NOMO-1 (cell line): ENCODE measurements around the gene CLDN20.
"Not testable (repeated sequence)": the region's sequence is repeated elsewhere in the genome, so short reads cannot be mapped to it uniquely, and the experiment has no call there.

Experiments
- DNase-seq, 2 experiments: peaks; one replicate each; lab custom pipeline; 2025; ENCODE audit not compliant: unreplicated experiment in 2 of 2; lab: John Stamatoyannopoulos, UW

Gene CLDN20

DNA sequence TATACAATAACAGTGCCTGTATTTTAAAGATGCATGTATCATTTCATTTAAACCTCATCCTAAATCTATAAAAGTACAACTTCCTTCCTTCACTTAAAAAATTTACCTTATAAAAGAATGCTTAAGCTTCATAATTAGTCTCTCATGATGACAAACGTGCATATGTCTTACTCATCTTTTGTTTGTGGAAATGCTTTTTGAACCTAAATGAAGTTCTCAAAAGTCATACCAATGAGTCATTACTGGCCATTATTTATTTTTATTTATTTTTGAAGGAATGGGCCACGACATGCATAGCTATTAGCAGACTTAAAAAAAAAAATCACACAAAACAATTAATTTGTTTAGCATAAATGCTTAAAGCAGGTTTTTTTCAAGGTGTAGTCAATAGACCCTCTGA, 46.8 kb downstream of the CLDN20 start:
- DNase-seq: no peak

- DNase-seq: no peak
These were observed 47.3 kb downstream of the CLDN20 start for GRCh38 chr6:155311086-155311485.

DNA sequence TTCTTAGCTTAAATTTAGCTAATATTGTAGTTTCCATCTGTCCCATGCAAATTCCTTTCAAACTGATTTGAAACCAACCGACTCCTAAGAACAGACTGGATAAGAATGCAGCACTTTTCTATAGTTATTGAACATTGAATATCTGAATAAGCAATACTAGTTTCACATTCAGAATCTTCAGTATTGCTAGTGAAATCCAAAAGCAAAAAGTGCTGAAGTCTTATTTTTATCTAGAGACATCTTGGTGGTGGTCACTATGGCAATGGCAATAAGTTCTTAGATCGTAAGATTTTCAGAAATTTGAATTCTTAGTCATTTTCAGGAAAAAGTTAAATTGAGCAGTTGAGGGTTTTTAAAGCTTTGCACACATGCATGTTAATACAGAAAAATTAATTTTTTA, 47.8 kb downstream of the CLDN20 start:
- no peak for DNase-seq

DNA sequence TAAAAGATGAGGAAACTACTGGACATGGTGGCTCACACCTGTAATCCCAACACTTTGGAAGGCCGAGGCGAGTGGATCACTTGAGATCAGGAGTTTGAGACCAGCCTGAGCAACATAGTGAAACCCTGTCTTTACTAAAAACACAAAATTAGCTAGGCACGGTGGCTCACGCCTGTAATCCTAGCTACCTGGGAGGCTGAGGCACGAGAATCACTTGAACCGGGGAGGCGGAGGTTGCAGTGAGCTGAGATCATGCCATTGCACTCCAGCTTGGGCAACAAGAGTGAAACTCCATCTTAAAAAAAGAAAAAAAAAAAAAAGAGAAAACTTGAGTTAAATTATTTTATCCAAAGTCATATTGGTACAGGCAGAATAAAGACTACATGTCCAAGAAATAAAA, 49.1 kb downstream of the CLDN20 start:
- DNase-seq: not testable (repeated sequence)

DNA sequence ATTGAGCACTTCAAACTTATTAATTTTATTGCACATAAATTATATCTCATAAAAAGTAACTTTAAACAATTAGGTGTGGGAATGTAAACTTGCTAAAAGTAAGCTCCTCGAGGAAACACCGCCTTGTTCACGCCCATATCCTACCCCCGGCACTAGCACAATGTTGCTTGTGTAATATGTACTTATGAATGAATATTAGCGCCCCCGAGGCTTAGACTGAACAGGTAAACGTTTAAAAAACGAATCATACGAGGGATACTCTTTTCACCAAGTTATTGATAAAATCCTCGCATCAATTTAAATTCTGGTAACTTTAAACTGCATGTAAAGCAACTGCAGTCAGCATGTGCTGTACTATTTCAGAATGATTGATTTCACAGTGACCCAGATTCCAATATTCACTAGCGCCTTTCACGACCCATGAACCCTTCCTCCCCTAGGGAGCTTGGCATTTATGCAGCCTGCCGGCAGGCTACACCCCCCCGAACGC, 49.8 kb downstream of the CLDN20 start:
- DNase-seq: peak; percentile 18 to 22

- peak; percentile 96 to 98 for DNase-seq
These were observed 50.4 kb downstream of the CLDN20 start, which contains the start of gene TFB1M for GRCh38 chr6:155314092-155314772. TSS of gene TFB1M (minus strand) at chr6:155314484. CDS start at chr6:155314428, 56 bp downstream.

DNA sequence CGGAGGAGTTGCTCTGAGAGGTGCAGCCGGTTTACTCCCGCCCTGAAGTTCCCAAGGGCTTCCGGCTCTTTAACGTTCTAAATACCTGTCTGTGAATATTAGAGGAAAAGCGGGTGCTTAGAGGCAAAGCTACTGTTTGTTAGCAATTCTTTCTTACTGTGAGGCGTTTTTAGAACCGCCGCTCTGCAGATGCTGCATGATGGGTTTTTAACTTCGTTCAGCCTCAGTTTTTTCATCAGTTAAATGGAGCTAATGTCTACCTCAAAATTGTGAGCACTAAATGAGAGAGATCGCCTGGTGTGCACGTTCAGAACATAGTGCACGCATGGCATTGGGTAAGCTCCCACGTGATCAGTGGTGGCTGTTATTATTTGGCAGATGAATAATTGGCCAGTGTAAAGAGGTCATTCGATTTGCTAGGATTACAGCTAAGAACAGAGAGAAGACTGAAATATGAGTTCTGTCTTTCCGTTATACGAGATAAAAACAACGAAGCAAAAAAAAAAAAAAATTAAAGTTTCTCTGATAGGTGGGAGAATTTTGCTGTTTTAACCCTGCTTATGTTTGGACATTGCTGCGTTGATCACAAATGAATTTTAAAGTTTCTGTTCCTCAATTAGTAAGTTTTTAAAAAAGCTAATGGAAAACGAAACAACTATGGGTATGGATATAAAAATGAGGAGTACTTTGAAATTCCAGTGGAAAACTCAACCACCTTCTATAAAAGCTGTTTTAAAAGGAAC, 51.1 kb downstream of the CLDN20 start:
- DNase-seq: peak; percentile 89 to 90

DNA sequence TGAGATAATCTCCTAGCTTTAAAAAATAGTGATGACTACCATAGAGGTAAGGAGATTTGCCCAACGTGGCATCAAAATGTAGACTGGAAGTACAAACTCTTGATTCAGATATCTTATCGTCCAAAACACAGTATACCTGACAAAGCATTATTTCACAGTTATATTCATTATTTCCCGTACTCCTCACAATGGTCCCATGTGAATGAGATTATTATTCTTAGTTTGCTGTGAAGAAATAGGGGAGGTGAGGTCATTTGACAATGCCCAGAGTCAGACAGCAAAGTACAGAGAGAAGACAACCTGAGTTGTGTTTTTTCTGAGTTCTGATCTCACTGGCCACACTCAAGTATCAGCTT, 51.7 kb downstream of the CLDN20 start:
- DNase-seq: no peak

DNA sequence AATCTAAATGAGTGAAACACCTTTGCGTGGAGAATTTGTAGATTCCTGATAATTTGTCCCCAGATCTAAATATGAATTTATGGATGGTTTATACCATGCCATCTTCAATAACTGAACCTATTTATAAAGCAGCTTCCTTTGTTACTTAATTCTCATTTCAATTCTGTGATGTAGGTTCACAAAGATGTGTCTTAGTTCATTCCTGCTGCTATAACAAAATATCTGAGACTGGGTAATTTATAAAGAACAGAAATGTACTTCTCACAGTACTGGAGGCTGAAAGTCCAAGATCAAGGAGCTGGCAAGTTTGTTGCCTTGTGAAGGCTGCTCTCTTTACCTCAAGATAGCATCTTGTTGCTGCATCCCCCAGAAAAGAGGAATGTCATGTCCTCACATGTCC, 52.6 kb downstream of the CLDN20 start:
- DNase-seq: no peak

DNA sequence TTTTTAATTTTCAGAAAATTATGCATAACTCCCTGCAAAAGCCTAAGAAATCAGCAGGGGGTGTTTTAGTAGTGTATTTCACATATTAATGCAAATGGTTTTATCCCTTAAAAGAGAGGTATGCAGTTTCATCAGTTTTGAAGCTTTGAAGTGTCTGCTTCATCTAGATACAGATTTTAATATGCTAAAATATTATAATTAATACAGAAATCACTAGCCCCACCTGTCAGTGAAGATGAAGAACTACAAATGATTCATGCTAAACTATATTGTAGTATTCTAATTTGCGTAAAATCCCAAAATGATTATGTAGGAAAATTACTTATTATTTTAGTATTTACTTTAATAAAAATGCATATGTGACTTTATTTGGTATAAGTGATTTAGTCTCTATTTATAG, 53.4 kb downstream of the CLDN20 start:
- DNase-seq: no peak

GRCh38 chr6:155319902-155320301, 56.1 kb downstream of the CLDN20 start:
- DNase-seq: peak; percentile 61 to 88

- DNase-seq: no peak
These were observed 60.4 kb downstream of the CLDN20 start for GRCh38 chr6:155324172-155324571.

DNA sequence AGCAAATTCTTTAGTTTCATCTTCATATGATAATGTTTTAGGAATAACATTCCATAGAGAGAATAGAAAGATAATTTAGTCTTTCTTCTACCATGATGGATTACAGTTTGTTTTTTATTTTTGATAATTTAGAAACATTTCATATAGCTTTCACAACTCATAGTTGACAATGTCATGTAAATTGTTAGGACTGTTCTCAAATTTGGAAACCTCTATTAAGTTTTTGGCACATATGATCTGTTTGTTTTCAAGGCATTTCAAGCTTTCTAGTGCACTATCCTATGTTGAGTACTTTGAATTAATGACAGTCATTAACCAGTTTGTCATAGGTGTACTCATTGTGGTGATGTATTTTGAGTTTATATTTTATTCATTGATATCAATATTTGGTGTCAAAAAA, 61.2 kb downstream of the CLDN20 start:
- DNase-seq: no peak

DNA sequence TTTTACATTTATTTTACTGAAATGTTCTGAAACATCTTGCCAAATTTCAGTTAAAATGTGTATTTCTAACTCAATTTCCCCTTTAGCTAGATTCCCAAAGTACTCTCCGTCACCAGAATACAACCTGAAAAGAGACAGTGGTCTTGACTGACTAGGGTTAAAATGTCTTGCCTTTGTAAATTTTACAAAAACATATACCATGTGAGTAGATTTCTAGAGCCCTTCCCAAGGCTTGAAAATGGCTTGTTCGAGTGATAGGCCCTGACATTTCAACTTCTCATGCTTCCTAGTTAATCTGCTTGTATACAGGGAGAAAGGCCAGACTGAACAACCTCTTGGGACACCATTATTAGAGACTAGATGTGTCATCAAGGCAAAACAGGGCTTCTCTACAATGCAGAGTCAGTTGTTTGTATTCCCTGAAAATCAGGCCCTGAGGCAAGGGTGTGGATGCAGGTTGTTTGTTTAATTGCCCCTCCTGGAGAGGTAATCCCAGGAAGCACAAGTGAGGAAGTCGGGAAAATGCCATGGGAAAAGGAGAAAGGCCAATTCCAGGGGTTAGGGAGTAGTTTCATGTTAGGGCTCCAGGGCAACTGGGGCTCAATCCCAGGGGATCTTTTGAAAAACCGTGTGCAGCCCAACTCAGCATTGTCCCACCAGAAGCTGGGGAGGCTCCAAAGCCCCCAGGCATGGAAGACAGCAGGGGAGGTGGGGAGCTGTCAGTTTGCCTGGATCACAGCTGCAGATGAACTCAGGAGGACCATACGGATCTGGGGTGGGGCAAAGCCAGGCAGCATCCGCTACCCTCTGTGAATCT, 62.1 kb downstream of the CLDN20 start:
- no peak for DNase-seq
